HepG2 (cell line): ENCODE data around the gene TEAD4. TPM values are rescaled to one million over a fixed set of nuclear protein-coding genes. Genes with fewer than 3 reads are reported as not detected.

Experiments used
- CCDC6 ChIP-seq: sonication (generic); formaldehyde crosslinking; IDR thresholded peaks from 2 replicates; pipeline ENCODE4 v1.8.1; 2022; ENCODE audit warnings: mild to moderate bottlenecking, missing genetic modification reagents, moderate library complexity
- CREM ChIP-seq, 2 experiments: sonication (generic) in 1 of 2; formaldehyde crosslinking in 1 of 2; IDR thresholded peaks; 2 replicates each; pipeline versions ENCODE4 v1.4.0 to v1.6.1; 2016 to 2020; ENCODE audit warnings: antibody characterized with exemption in 1 of 2, mild to moderate bottlenecking in 1 of 2, missing genetic modification reagents in 1 of 2
- FOXP1 ChIP-seq, 2 experiments: fragments of 450-650 bp in 1 of 2; IDR thresholded peaks; 2 replicates each; pipeline ENCODE4 v1.6.1; 2017 to 2018; ENCODE audit warnings: antibody characterized with exemption in 1 of 2
- MTF2 ChIP-seq: sonication (generic); formaldehyde crosslinking; IDR thresholded peaks from 2 replicates; pipeline ENCODE4 v1.5.0; 2020; ENCODE audit warnings: missing genetic modification reagents, borderline replicate concordance
- SAP130 ChIP-seq: IDR thresholded peaks from 2 replicates; pipeline ENCODE4 v1.6.1; 2016; ENCODE audit warnings: low read depth
- SNAPC2 ChIP-seq: sonication (generic); formaldehyde crosslinking; IDR thresholded peaks from 2 replicates; pipeline ENCODE4 v1.8.1; 2022; ENCODE audit warnings: mild to moderate bottlenecking, missing genetic modification reagents
- SP1 ChIP-seq, 2 experiments: fragments of 450-650 bp in 1 of 2; sonication (generic) in 1 of 2; formaldehyde crosslinking in 1 of 2; IDR thresholded peaks; 2 replicates each; pipeline versions ENCODE4 v1.4.0 to v1.6.1; 2016 to 2020; ENCODE audit warnings: missing genetic modification reagents in 1 of 2
- YY1 ChIP-seq: IDR thresholded peaks from 2 replicates; pipeline ENCODE4 v1.6.1; 2011; ENCODE audit warnings: low read length, low read depth, moderate library complexity, mild to moderate bottlenecking; ENCODE audit not compliant: insufficient read depth, insufficient replicate concordance
- ZBTB7B ChIP-seq: sonication (generic); formaldehyde crosslinking; IDR thresholded peaks from 2 replicates; pipeline ENCODE4 v1.4.0; 2020; ENCODE audit warnings: missing genetic modification reagents
- ZFP37 ChIP-seq: sonication (generic); formaldehyde crosslinking; IDR thresholded peaks from 2 replicates; pipeline ENCODE4 v1.4.0; 2020; ENCODE audit warnings: missing genetic modification reagents, borderline replicate concordance
- ZMYM4 ChIP-seq: sonication (generic); formaldehyde crosslinking; IDR thresholded peaks from 2 replicates; pipeline ENCODE4 v1.8.1; 2023; ENCODE audit warnings: mild to moderate bottlenecking, missing genetic modification reagents
- ZNF232 ChIP-seq: sonication (generic); formaldehyde crosslinking; IDR thresholded peaks from 2 replicates; pipeline ENCODE4 v1.4.0; 2020; ENCODE audit warnings: missing genetic modification reagents, borderline replicate concordance
- ZNF292 ChIP-seq: sonication (generic); formaldehyde crosslinking; IDR thresholded peaks from 2 replicates; pipeline ENCODE4 v1.8.1; 2022; ENCODE audit warnings: mild to moderate bottlenecking, low read depth, missing genetic modification reagents, borderline replicate concordance
- ZNF317 ChIP-seq: sonication (generic); formaldehyde crosslinking; IDR thresholded peaks from 2 replicates; pipeline ENCODE4 v1.5.0; 2020; ENCODE audit warnings: mild to moderate bottlenecking, missing genetic modification reagents
- ZNF383 ChIP-seq: sonication (generic); formaldehyde crosslinking; IDR thresholded peaks from 2 replicates; pipeline ENCODE4 v1.4.0; 2020; ENCODE audit warnings: missing genetic modification reagents, mild to moderate bottlenecking, borderline replicate concordance
- ZNF747 ChIP-seq: sonication (generic); formaldehyde crosslinking; IDR thresholded peaks from 2 replicates; pipeline ENCODE4 v1.8.1; 2023; ENCODE audit warnings: missing genetic modification reagents, mild to moderate bottlenecking, borderline replicate concordance
- polyA plus RNA-seq, 8 experiments: library from polyadenylated mRNA; depleted of rRNA in 3 of 8; stranded (reverse) in 7 of 8; unstranded in 1 of 8; fragments of >200 nt; fragmentation: Illumina TruSeq in 4 of 8; extraction: Trizol in 4 of 8; gene quantifications; 2 replicates each; pipeline versions ENCODE4 v1.2.1 to v1.2.3, GENCODE V29; 2011 to 2016; ENCODE audit warnings: low read depth in 4 of 8, missing spikeins in 1 of 8, mixed read lengths in 1 of 8; ENCODE audit not compliant: insufficient read depth in 1 of 8
- total RNA-seq, 5 experiments: library from RNA; depleted of rRNA; stranded (reverse); fragments of >200 nt; fragmentation: Illumina TruSeq; extraction: Trizol; gene quantifications; 2 replicates each; pipeline ENCODE4 v1.2.3, GENCODE V29; 2016; ENCODE audit warnings: low read depth in 1 of 5
- TF ChIP-seq, protein P1 (sequence below): sonication (generic); formaldehyde crosslinking; IDR thresholded peaks from 2 replicates; pipeline ENCODE4 v1.4.0; 2020; ENCODE audit warnings: missing genetic modification reagents
- TF ChIP-seq, protein P2 (sequence below): sonication (generic); formaldehyde crosslinking; IDR thresholded peaks from 2 replicates; pipeline ENCODE4 v1.9.0; 2021; ENCODE audit warnings: missing genetic modification reagents, borderline replicate concordance
- TF ChIP-seq, protein P3 (sequence below): sonication (generic); formaldehyde crosslinking; IDR thresholded peaks from 2 replicates; pipeline ENCODE4 v1.5.0; 2020; ENCODE audit warnings: missing genetic modification reagents, mild to moderate bottlenecking, borderline replicate concordance

The TEAD4 gene
- total and polyA plus RNA-seq, 2 of the 13 experiments (the other 11 are each of a cell fraction or from before 2014, with no cell fraction given): 45.0 to 69.4 TPM

DNA sequence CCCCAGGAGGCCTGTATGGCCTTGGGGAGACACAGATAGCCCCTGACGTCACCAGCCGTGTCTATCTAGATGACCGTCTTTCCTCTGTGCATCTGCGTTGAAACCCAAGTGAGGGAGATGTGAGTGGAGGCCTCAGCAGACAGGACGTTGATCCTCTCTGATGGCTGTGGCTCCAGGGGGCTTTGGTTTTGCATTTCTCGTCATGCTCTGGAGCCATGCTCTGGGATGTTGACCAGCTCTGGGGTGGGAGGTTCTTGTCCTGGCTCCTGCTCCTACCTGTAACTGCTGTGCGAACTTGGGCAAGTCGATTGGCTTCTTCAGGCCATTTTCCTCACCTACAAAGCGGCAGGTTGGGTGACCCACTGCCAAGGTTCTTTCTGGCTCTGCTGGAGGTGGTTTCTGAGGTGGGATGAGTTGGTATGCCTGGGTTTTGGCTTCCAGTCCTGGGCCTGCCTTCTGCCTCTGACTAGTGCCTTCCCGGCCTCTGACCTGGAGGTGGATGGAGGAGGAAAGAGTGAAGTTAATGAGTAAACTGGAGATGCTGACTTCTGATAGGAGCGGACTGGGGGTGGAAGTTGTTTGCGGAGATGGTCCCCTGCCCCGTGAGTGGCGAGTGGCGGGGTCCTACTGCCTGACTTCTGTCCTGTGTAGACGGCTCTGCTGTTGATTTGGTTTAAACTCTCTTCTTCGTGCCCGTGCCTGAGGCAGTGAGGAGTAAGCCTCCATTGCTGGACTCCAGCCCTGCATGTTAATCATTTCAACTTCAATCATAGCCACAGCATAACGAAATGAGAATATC is 126.3 kb downstream of the TEAD4 start (continued):
- no peak for TF ChIP-seq SP1 (IDR thresholded peaks at IDR 0.05)
- no peak for TF ChIP-seq SP1 (CRISPR knock-in tag; IDR thresholded peaks at IDR 0.05)
- no peak for TF ChIP-seq CCDC6 (CRISPR knock-in tag)
- TF ChIP-seq, protein P1, sequence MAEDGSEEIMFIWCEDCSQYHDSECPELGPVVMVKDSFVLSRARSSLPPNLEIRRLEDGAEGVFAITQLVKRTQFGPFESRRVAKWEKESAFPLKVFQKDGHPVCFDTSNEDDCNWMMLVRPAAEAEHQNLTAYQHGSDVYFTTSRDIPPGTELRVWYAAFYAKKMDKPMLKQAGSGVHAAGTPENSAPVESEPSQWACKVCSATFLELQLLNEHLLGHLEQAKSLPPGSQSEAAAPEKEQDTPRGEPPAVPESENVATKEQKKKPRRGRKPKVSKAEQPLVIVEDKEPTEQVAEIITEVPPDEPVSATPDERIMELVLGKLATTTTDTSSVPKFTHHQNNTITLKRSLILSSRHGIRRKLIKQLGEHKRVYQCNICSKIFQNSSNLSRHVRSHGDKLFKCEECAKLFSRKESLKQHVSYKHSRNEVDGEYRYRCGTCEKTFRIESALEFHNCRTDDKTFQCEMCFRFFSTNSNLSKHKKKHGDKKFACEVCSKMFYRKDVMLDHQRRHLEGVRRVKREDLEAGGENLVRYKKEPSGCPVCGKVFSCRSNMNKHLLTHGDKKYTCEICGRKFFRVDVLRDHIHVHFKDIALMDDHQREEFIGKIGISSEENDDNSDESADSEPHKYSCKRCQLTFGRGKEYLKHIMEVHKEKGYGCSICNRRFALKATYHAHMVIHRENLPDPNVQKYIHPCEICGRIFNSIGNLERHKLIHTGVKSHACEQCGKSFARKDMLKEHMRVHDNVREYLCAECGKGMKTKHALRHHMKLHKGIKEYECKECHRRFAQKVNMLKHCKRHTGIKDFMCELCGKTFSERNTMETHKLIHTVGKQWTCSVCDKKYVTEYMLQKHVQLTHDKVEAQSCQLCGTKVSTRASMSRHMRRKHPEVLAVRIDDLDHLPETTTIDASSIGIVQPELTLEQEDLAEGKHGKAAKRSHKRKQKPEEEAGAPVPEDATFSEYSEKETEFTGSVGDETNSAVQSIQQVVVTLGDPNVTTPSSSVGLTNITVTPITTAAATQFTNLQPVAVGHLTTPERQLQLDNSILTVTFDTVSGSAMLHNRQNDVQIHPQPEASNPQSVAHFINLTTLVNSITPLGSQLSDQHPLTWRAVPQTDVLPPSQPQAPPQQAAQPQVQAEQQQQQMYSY (CRISPR knock-in tag): no peak
- TF ChIP-seq MTF2: no peak
- peak; percentile 50; the same call in 1 of the 2 replicates for TF ChIP-seq ZNF292 (CRISPR knock-in tag)
- TF ChIP-seq ZFP37: 0 out of 2 replicates have a peak, but pooled peaks have one; percentile 51
- TF ChIP-seq, protein P2, sequence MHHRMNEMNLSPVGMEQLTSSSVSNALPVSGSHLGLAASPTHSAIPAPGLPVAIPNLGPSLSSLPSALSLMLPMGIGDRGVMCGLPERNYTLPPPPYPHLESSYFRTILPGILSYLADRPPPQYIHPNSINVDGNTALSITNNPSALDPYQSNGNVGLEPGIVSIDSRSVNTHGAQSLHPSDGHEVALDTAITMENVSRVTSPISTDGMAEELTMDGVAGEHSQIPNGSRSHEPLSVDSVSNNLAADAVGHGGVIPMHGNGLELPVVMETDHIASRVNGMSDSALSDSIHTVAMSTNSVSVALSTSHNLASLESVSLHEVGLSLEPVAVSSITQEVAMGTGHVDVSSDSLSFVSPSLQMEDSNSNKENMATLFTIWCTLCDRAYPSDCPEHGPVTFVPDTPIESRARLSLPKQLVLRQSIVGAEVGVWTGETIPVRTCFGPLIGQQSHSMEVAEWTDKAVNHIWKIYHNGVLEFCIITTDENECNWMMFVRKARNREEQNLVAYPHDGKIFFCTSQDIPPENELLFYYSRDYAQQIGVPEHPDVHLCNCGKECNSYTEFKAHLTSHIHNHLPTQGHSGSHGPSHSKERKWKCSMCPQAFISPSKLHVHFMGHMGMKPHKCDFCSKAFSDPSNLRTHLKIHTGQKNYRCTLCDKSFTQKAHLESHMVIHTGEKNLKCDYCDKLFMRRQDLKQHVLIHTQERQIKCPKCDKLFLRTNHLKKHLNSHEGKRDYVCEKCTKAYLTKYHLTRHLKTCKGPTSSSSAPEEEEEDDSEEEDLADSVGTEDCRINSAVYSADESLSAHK (CRISPR knock-in tag): no peak
- TF ChIP-seq, protein P3, sequence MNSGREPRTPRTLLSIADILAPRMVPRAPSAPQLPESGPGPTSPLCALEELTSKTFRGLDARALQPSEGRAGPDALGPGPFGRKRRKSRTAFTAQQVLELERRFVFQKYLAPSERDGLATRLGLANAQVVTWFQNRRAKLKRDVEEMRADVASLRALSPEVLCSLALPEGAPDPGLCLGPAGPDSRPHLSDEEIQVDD (CRISPR knock-in tag): no peak
- no peak for TF ChIP-seq ZNF317 (CRISPR knock-in tag)
- no peak for TF ChIP-seq CREM (IDR thresholded peaks at IDR 0.05)
- TF ChIP-seq CREM (CRISPR knock-in tag; IDR thresholded peaks at IDR 0.05): no peak
- TF ChIP-seq ZMYM4: peak; percentile 71
- no peak for TF ChIP-seq YY1
- TF ChIP-seq ZNF747 (CRISPR knock-in tag): 0 out of 2 replicates have a peak, but pooled peaks have one; percentile 27
- no peak for TF ChIP-seq ZNF383 (CRISPR knock-in tag)
- no peak for TF ChIP-seq SNAPC2 (CRISPR knock-in tag)
- TF ChIP-seq ZBTB7B (CRISPR knock-in tag): 0 out of 2 replicates have a peak, but pooled peaks have one; percentile 50
- no peak for TF ChIP-seq ZNF232 (CRISPR knock-in tag)
- no peak for TF ChIP-seq FOXP1 (IDR thresholded peaks at IDR 0.05)
- peak; percentile 27; the same call in 1 of the 2 replicates for TF ChIP-seq FOXP1 (CRISPR knock-in tag; IDR thresholded peaks at IDR 0.05)
- TF ChIP-seq SAP130: peak; percentile 76
